Testis (tissue), 2 donors: ENCODE data around the gene KCNQ5.

Experiments used
- POLR2A ChIP-seq: fragments of 450-650 bp; IDR thresholded peaks from one replicate; pipeline ENCODE4 v1.6.1; 2017; ENCODE audit warnings: antibody characterized with exemption, mild to moderate bottlenecking, moderate library complexity
- TF ChIP-seq, protein P1 (sequence below), 3 experiments: fragments of 450-650 bp in 2 of 3; fragments of 200-600 bp in 1 of 3; sonication (generic) in 1 of 3; IDR thresholded peaks; one replicate each; pipeline ENCODE4 v1.5.1; 2016 to 2019; ENCODE audit warnings: antibody characterized with exemption in 3 of 3, mild to moderate bottlenecking in 2 of 3, moderate library complexity in 1 of 3

GRCh38 chr6:72691249-72691648, 69.4 kb downstream of the KCNQ5 start:
- TF ChIP-seq, protein P1, sequence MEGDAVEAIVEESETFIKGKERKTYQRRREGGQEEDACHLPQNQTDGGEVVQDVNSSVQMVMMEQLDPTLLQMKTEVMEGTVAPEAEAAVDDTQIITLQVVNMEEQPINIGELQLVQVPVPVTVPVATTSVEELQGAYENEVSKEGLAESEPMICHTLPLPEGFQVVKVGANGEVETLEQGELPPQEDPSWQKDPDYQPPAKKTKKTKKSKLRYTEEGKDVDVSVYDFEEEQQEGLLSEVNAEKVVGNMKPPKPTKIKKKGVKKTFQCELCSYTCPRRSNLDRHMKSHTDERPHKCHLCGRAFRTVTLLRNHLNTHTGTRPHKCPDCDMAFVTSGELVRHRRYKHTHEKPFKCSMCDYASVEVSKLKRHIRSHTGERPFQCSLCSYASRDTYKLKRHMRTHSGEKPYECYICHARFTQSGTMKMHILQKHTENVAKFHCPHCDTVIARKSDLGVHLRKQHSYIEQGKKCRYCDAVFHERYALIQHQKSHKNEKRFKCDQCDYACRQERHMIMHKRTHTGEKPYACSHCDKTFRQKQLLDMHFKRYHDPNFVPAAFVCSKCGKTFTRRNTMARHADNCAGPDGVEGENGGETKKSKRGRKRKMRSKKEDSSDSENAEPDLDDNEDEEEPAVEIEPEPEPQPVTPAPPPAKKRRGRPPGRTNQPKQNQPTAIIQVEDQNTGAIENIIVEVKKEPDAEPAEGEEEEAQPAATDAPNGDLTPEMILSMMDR (IDR thresholded peaks at IDR 0.05) = no peak
- TF ChIP-seq POLR2A = no peak
